ENCODE measurements around the gene LCN9.

GRCh38 chr9:135674977-135675376 is 11.9 kb downstream of the LCN9 start:
- TF ChIP-seq CTCF (IDR thresholded peaks at IDR 0.05; ENCODE audit: insufficient read depth, low read depth, low read length) (no peak), EZH2 (IDR thresholded peaks at IDR 0.05; ENCODE audit: insufficient read depth, low read length) (no peak)
